ENCODE measurements around the gene TUBA3E.
"Not testable (repeated sequence)": the region's sequence is repeated elsewhere in the genome, so short reads cannot be mapped to it uniquely, and the experiment has no call there.

TUBA3E gene

GRCh38 chr2:130198343-130198742 lies at the start of gene TUBA3E:
TUBA3E (minus strand) TSS chr2:130198439; CDS start chr2:130198360, 79 bp downstream.
- no peak for DNase-seq (ENCODE audit: low read depth in 3 of 3, low spot score in 1 of 3)

- no peak for DNase-seq (ENCODE audit: low read depth in 3 of 3, low spot score in 1 of 3)
Observed at GRCh38 chr2:130246430-130246829, 48.2 kb upstream of the TUBA3E start.

DNA sequence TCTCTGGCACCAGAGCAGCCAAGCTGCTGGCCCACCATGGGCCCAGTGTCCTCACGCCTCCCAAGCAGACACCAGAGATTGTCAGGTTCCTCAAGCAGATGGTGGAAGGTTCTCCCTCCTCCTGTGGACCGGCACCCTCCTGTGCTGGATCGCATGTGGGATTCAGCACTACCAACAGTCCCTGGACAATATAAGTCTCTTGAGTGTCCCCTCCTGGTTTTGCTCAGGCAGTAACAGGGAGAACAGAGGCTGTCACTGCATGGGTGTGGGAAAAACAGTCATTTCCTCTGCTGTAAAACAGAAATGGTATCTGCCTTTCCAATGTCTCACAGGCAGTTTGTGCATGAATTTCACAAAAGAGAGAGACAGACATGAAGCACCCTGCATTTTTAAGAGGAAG lies 47.7 kb upstream of the TUBA3E start:
- no peak for DNase-seq (ENCODE audit: low read depth in 3 of 3, low spot score in 1 of 3)

DNA sequence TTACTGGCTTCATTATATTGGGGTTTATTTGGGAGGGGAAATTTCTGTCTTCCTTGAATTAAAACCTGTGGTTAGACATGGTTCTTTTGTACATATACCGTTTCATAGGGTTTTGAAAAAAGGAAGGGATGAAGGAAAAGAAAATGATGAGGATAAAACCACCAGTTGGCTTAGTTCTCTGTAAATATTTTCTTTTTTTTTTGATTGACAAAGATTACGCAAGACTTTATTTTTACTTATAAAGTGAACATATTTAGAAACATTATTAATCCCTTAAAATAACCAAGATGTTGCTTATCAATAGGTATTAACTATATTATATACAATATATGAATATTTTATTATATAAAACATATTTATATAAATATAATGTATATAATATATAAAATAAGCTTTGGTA lies 45.1 kb upstream of the TUBA3E start:
- DNase-seq (ENCODE audit: low read depth in 3 of 3, low spot score in 1 of 3), result no peak

- DNase-seq (ENCODE audit: low read depth in 3 of 3, low spot score in 1 of 3), result no peak
Observed at GRCh38 chr2:130241041-130241707, 42.9 kb upstream of the TUBA3E start.

DNA sequence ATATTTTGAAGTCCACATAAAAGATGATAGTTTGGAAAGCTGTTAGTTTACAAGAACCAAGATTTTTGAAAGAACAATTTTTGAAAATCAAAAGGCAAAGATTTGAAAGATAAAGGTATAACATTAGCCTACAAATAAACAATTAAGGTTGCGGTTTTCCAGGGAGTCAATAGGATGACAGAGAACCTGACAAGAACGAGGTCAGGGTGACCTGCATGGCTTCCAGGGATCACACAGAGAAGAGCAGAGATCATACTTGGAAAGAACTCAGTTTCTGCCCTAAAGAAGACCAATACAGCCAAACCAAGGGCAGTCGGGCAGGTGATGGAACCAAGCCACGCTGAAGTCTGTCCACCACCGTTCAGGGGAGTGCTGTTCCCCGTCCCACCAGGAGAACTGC lies 41.3 kb upstream of the TUBA3E start:
- not testable (repeated sequence) for DNase-seq (ENCODE audit: low read depth in 3 of 3, low spot score in 1 of 3)

DNA sequence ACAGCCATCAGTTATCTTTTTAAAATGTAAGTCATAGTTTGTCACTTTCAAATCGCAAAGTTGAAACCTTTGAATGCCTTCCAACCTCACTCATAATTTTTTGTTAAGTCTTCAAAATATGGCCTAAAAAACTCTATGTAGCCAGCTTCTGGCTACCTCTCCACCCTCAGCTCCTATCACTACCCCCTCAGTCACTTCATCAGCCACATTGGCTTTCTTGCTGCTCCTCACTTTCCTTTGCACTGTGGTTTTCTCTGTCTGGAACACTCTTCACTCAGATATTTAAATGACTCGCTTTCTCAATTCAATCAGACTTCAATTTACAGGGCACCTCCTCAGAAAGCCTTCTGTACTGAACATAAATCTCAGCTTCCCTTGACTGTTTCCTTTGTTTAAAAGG lies 34.8 kb upstream of the TUBA3E start:
- not testable (repeated sequence) for DNase-seq (ENCODE audit: low read depth in 3 of 3, low spot score in 1 of 3)

DNA sequence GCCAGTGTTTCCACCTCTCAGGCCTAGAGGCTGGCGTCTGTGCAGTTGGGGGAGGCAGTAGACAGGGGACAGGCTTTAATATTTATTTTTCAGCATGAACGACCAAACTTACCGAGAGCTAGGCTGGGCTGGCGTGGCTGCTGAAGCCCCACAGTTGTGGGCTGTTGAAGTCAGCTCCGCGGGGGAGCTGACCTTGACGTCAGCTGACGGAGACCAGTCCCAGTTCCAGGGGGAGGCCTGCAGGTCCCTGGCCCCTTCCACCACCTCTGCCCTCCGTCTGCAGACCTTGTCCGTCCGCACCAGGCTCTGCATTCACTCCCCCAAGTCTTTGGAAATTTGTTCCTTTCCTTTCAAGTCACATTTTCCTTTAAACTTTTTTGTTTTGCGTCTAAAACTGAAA lies 33.4 kb upstream of the TUBA3E start:
- no peak for DNase-seq (ENCODE audit: low read depth in 3 of 3, low spot score in 1 of 3)

DNA sequence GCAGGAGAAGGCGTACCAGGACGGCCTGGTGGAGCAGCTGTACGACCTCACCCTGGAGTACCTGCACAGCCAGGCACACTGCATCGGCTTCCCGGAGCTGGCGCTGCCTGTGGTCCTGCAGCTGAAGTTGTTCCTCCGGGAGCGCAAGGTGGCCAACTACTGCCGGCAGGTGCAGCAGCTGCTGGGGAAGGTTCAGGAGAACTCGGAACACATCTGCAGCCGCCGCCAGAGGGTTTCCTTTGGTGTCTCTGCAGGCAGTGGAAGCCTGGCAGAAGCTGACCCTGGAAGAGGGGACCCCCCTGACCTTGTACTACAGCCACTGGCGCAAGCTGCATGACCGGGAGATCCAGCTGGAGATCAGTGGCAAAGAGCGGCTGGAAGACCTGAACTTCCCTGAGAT lies 32.7 kb upstream of the TUBA3E start:
- DNase-seq (ENCODE audit: low read depth in 3 of 3, low spot score in 1 of 3), result not testable (repeated sequence)

- not testable (repeated sequence) for DNase-seq (ENCODE audit: low read depth in 3 of 3, low spot score in 1 of 3)
Observed at GRCh38 chr2:130230376-130230775, 32.1 kb upstream of the TUBA3E start.

DNA sequence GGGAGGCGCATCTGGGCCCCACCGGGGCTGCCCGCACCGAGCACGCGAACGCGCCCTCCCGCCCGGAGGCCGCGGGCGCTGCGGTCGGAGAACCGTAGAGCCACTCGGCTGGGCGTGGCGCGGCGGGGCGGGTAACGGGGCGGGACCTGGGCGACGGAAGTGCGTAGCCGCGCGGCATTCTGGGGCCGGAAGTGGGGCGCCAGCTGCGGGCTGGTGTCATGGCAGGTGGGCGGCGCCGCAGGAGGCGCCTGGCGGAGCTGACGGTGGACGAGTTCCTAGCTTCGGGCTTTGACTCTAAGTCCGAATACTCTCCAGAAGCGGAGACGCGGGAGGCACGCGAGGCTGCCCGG lies 30.9 kb upstream of the TUBA3E start:
- DNase-seq (ENCODE audit: low read depth in 3 of 3, low spot score in 1 of 3), result not testable (repeated sequence)

DNA sequence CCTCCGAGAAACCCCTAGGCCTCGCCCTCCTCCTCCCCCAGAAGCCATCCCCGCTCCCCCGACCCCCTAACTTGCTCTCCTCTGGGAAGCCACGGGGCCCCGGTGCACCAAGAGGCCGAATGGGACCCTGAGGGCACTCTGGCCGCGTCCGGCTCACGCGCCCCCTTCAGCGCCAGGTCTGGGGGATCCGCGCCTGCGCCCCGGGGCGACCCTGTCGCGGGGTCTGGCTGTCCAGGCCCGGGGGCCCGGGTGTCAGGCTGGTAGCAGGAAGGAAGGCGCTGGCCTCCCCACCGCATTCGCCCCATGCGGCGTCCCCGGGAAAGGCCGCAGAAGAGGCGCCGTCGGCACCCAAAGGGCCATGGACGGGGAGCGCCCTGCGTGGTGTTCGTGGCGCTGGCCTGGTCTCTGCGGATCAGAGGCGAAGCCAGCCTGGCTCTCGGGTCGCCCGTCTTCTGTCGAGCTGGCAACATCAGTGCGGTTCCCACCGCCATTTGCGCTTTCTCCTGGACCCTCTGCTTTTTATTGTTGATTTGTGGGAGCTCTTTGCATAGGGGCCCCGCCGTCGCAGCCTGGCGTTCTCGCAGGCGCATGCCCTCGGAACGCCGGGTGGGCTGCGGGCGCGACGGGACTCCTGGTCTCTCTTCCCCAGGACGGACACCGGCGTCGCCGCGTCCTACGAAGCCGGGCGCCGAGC lies 30.4 kb upstream of the TUBA3E start:
- not testable (repeated sequence) for DNase-seq (ENCODE audit: low read depth in 3 of 3, low spot score in 1 of 3)

DNA sequence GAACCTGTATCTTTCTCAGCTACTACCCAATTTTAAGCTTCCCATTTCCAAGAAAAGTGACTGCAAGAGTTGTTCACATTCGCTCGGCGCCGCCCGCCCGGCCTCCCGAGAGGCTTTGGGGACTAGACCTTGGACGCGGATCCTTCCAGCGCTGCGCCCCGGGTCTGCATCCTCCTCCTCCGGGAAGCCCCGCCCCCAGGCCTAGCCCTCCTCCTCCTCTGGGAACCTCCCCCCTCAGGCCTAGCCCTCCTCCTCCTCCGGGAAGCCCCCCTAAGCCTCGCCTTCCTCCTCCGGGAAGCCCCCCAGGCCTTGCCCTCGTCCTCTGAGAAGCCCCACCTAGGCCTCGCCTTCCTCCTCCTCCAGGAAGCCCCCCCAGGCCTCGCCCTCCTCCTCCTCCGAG lies 29.8 kb upstream of the TUBA3E start:
- DNase-seq (ENCODE audit: low read depth in 3 of 3, low spot score in 1 of 3), result not testable (repeated sequence)

DNA sequence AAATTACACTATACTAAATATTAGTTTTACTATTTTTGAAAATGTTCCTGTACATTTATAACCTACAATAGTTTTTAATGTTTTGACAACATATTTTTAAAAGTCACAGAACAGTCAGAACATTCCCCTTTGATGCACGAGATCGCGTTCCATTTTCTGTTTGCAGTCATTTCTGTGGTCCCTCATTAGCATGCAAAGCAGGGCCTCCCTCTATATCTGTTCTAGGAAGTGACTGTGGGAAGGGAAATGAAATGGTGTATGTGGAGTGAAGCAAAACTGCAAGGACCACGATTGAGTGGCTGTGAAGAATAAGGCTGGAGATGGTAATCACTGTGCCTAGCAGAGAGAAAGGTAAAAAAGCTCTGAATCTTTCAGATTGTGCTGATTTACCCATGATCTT lies 24.3 kb upstream of the TUBA3E start:
- not testable (repeated sequence) for DNase-seq (ENCODE audit: low read depth in 3 of 3, low spot score in 1 of 3)

- DNase-seq (ENCODE audit: low read depth in 3 of 3, low spot score in 1 of 3), result not testable (repeated sequence)
Observed at GRCh38 chr2:130220505-130220904, 22.3 kb upstream of the TUBA3E start.

GRCh38 chr2:130219147-130219546 lies 20.9 kb upstream of the TUBA3E start:
- not testable (repeated sequence) for DNase-seq (ENCODE audit: low read depth in 3 of 3, low spot score in 1 of 3)

DNA sequence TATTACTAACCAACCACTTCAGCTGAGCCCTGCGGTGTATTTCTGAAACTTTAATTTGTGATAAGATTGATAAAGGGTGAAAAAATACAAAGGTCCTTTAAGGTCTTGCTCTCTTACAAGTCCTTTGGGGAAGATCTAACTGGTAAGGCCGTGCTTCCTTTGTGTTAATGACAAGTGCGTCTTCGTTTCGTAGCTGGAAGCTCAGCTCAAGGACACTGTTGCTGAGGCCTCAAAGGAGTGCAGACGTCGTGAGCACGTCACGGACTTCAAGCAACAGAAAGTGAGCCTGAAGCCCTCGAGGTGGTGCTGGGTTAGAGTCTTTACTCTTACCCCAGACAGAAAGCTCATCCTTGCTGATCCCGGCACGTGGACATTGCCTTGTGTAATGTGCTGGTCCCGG lies 8.8 kb upstream of the TUBA3E start:
- not testable (repeated sequence) for DNase-seq (ENCODE audit: low read depth in 3 of 3, low spot score in 1 of 3)

DNA sequence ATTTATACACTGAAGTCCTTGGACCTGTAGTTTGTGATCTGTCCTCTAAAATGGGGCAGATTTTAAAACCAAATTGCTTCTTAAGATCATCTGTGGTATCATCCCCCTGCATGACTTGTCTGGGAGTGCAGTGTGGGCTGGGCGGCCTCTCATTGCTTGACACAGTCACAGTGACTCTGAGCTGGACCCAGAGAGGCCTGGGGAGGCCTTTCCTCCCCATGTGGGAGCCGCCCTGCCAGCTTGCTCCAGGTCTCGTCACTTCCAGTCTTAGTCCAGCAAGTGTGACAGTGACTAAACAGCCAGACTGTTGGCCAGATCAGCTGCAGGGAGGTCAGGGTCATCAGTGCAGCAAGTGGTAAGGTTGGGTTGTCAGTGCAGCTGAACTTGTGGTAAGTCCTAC lies 4.9 kb upstream of the TUBA3E start:
- not testable (repeated sequence) for DNase-seq (ENCODE audit: low read depth in 3 of 3, low spot score in 1 of 3)

DNA sequence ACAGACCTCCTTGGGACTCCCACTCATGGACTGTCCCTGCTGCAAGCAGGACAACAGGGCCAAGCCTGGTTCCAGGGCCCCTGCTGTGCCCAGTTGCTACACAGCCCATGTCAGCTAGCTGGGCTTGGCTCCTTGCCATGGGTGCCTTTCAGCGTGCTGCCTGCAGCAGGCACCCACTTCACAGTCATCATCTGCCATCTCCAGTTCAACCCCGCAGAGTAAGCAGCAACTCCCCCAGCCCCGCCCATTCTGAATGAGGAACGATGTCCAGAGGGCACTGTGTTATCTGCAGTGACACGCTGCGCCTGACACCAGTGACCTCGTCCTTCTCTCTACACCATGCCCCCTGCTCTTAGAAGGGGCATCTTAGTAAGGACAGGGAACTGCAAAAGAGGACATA lies 4.3 kb upstream of the TUBA3E start:
- DNase-seq (ENCODE audit: low read depth in 3 of 3, low spot score in 1 of 3), result not testable (repeated sequence)

GRCh38 chr2:130196052-130196451 lies 2.2 kb downstream of the TUBA3E start:
- not testable (repeated sequence) for DNase-seq (ENCODE audit: low read depth in 3 of 3, low spot score in 1 of 3)

- not testable (repeated sequence) for DNase-seq (ENCODE audit: low read depth in 3 of 3, low spot score in 1 of 3)
Observed at GRCh38 chr2:130195089-130195635, 3.1 kb downstream of the TUBA3E start.

DNA sequence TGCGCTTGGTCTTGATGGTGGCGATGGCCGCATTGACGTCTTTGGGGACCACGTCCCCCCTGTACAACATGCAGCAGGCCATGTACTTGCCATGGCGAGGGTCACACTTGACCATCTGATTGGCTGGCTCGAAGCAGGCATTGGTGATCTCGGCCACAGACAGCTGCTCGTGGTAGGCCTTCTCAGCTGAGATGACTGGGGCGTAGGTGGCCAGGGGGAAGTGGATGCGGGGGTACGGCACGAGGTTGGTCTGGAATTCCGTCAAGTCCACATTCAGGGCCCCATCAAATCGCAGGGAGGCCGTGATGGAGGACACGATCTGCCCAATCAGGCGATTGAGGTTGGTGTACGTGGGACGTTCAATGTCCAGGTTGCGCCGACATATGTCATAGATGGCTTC lies 4.4 kb downstream of the TUBA3E start:
- DNase-seq (ENCODE audit: low read depth in 3 of 3, low spot score in 1 of 3), result not testable (repeated sequence)

Data from stimulated activated CD4-positive, alpha-beta T cell treated with anti-CD3 and anti-CD28 coated beads, TNF-alpha, amount 100 ng/mL, for 1 hour (primary cell).